Measurements from ENCODE around the gene NUP133.

- TF ChIP-seq POLR2AphosphoS5 (IDR thresholded peaks at IDR 0.05; ENCODE audit: low read depth, low read length) = no peak
- TF ChIP-seq TAF1 (IDR thresholded peaks at IDR 0.05; ENCODE audit: low read depth, low read length) = no peak
- no peak for TF ChIP-seq POLR2A (IDR thresholded peaks at IDR 0.05; ENCODE audit: low read depth, low read length)
Measured at GRCh38 chr1:229466887-229467286, 41.3 kb downstream of the NUP133 start.

Data from GM12891 (cell line).